Renal cortical epithelial cell (primary cell): Measurements from ENCODE around the gene MTF2. TPM values are rescaled to one million over a fixed set of nuclear protein-coding genes. Genes with fewer than 3 reads are reported as not detected.
A peak's percentile ranks its signal among the peaks of the same experiment; 100 is the strongest.

ENCODE experiments used
- DNase-seq: peaks from one replicate; pipeline ENCODE4 v3.0.0-alpha.2; 2011; ENCODE audit warnings: low read depth
- total RNA-seq: library from RNA; depleted of rRNA; stranded (reverse); fragments of >200 nt; gene quantifications from 2 replicates; pipeline ENCODE4 v1.2.3, GENCODE V29; 2014

MTF2 gene
- total RNA-seq, 1 donor from 2014 or later: 43.7 TPM

- no peak for DNase-seq
Observed at GRCh38 chr1:93083979-93084378, 4.9 kb downstream of the MTF2 start.

- no peak for DNase-seq
Observed at GRCh38 chr1:93087532-93087931, 8.4 kb downstream of the MTF2 start.

GRCh38 chr1:93093332-93094006 lies 14.4 kb downstream of the MTF2 start:
- peak; percentile 33 for DNase-seq

- DNase-seq: no peak
Observed at GRCh38 chr1:93095804-93096585, 16.9 kb downstream of the MTF2 start.

- DNase-seq: no peak
Observed at GRCh38 chr1:93102142-93102541, 23.1 kb downstream of the MTF2 start.

- DNase-seq: peak; percentile 18
Observed at GRCh38 chr1:93106226-93106625, 27.1 kb downstream of the MTF2 start.

GRCh38 chr1:93107395-93107794 lies 28.3 kb downstream of the MTF2 start:
- no peak for DNase-seq

- no peak for DNase-seq
Observed at GRCh38 chr1:93108335-93108734, 29.3 kb downstream of the MTF2 start.

- DNase-seq: no peak
Observed at GRCh38 chr1:93109578-93109977, 30.5 kb downstream of the MTF2 start.

- no peak for DNase-seq
Observed at GRCh38 chr1:93111065-93111464, 32.0 kb downstream of the MTF2 start.

GRCh38 chr1:93111561-93111960 lies 32.5 kb downstream of the MTF2 start:
- DNase-seq: no peak

- no peak for DNase-seq
Observed at GRCh38 chr1:93113127-93113526, 34.0 kb downstream of the MTF2 start.

GRCh38 chr1:93114391-93114790 lies 35.3 kb downstream of the MTF2 start:
- no peak for DNase-seq

- no peak for DNase-seq
Observed at GRCh38 chr1:93120614-93121013, 41.5 kb downstream of the MTF2 start.

GRCh38 chr1:93123201-93123783 lies 44.2 kb downstream of the MTF2 start:
- no peak for DNase-seq

- DNase-seq: no peak
Observed at GRCh38 chr1:93124556-93125355, 45.7 kb downstream of the MTF2 start.

GRCh38 chr1:93129507-93130099 lies 50.5 kb downstream of the MTF2 start:
- no peak for DNase-seq

GRCh38 chr1:93132638-93133037 lies 53.6 kb downstream of the MTF2 start:
- no peak for DNase-seq

GRCh38 chr1:93136445-93136844 lies 57.4 kb downstream of the MTF2 start:
- no peak for DNase-seq

- DNase-seq: no peak
Observed at GRCh38 chr1:93137604-93138292, 58.7 kb downstream of the MTF2 start.

GRCh38 chr1:93140106-93140505 lies 61.0 kb downstream of the MTF2 start:
- DNase-seq: no peak
